NB4 (cell line): ENCODE results near the gene TMEM259.
A peak's percentile ranks its signal among the peaks of the same experiment; 100 is the strongest.

Experiments
- DNase-seq: peaks from one replicate; pipeline ENCODE4 v3.0.0; 2010; ENCODE audit warnings: low read depth
- H3K4me3 ChIP-seq: one replicate; pipeline ENCODE4 v1.5.1; 2011; ENCODE audit warnings: mild to moderate bottlenecking, low read depth, low read length, moderate library complexity
- MYC ChIP-seq: IDR thresholded peaks from 2 replicates; pipeline ENCODE4 v1.6.1; 2011; ENCODE audit warnings: low read depth, low read length
- POLR2A ChIP-seq: IDR thresholded peaks from 2 replicates; pipeline ENCODE4 v1.6.1; 2011; ENCODE audit warnings: mild to moderate bottlenecking; ENCODE audit not compliant: insufficient read length; ENCODE audit errors: extremely low read depth
- TF ChIP-seq, protein P1 (sequence below): IDR thresholded peaks from 2 replicates; pipeline ENCODE4 v1.6.1; 2011; ENCODE audit warnings: low read depth, low read length
- TF ChIP-seq, protein P2 (sequence below): IDR thresholded peaks from one replicate; pipeline ENCODE4 v1.5.1; 2012; ENCODE audit warnings: low read depth, low read length

TMEM259 gene

DNA sequence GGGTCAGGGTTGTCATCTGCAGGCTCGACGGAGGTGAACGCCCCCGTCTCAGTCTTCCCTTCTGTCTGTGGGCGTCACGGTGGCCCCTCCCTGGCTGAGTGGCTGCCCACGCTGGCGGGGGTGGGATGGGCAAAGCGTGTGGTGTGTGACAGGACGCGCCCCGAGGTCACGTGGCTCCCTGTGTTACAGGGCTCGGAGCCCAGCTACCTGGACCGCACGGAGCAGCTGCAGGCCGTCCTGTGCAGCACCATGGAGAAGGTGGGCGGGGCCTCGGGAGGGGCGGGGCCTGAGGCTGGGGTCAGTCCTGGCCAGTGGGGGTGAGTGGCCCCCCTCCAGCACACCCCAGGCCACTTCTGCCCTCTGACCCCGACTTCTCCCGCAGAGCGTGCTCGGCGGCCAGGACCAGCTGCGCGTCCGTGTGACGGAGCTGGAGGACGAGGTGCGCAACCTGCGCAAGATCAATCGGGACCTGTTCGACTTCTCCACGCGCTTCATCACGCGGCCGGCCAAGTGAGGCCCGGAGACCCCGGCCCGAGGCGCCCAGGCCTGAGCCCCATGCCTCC is 27.0 kb downstream of the TMEM259 start:
- DNase-seq, result no peak
- no peak overlapping the region for H3K4me3 ChIP-seq
- TF ChIP-seq, protein P1, sequence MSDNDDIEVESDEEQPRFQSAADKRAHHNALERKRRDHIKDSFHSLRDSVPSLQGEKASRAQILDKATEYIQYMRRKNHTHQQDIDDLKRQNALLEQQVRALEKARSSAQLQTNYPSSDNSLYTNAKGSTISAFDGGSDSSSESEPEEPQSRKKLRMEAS, result no peak
- TF ChIP-seq POLR2A, result no peak
- TF ChIP-seq, protein P2, sequence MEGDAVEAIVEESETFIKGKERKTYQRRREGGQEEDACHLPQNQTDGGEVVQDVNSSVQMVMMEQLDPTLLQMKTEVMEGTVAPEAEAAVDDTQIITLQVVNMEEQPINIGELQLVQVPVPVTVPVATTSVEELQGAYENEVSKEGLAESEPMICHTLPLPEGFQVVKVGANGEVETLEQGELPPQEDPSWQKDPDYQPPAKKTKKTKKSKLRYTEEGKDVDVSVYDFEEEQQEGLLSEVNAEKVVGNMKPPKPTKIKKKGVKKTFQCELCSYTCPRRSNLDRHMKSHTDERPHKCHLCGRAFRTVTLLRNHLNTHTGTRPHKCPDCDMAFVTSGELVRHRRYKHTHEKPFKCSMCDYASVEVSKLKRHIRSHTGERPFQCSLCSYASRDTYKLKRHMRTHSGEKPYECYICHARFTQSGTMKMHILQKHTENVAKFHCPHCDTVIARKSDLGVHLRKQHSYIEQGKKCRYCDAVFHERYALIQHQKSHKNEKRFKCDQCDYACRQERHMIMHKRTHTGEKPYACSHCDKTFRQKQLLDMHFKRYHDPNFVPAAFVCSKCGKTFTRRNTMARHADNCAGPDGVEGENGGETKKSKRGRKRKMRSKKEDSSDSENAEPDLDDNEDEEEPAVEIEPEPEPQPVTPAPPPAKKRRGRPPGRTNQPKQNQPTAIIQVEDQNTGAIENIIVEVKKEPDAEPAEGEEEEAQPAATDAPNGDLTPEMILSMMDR, result no peak
- no peak for TF ChIP-seq MYC

DNA sequence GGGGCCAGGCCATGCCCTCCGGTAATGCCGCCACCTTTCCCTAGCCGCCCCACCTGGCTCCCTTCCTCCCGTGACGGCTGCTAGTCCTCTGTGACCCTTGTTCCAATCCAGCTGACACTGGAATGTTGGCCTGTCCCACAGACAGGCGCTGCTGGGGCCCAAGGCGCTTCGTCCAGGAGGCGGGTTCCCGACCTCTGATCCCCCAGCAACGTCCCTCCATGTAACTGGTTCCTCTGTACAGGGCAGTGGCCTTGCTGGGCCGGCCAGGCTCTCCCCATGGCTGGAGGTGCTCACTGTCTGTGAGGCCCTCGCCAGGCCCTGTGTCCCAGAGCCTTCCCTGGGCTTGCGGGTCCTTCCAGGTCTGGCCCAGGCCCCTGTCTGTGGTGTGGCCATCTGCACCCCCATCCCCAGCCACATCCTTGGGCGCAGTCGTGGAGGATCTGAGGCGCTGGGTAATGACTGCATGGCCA is 27.5 kb downstream of the TMEM259 start:
- H3K4me3 ChIP-seq, result no peak overlapping the region
- no peak for TF ChIP-seq MYC
- TF ChIP-seq, protein P2, result no peak
- no peak for TF ChIP-seq POLR2A
- TF ChIP-seq, protein P1, result no peak
- DNase-seq, result no peak

DNA sequence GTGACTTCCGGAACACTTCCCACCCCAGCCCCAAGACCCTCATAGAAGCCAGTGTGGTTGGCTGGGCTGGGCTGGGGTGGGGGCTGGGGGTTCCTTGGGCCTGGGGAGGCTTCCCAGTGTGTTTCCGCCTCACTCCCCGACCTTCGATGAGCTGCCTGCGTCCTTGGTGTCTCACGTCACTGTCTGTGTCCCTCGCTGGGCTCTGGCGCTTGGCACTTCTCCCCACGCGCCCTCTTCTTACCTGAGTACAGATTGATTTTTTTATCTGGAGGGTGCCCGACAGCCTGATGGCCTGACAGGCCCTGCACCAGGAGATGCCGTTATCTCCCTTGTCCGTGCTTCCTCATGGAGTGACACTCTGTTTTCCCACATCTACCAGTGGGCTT is 28.3 kb downstream of the TMEM259 start:
- H3K4me3 ChIP-seq, result no peak overlapping the region
- no peak for DNase-seq
- TF ChIP-seq, protein P1, result no peak
- TF ChIP-seq, protein P2, result no peak
- TF ChIP-seq POLR2A, result no peak
- TF ChIP-seq MYC, result no peak

DNA sequence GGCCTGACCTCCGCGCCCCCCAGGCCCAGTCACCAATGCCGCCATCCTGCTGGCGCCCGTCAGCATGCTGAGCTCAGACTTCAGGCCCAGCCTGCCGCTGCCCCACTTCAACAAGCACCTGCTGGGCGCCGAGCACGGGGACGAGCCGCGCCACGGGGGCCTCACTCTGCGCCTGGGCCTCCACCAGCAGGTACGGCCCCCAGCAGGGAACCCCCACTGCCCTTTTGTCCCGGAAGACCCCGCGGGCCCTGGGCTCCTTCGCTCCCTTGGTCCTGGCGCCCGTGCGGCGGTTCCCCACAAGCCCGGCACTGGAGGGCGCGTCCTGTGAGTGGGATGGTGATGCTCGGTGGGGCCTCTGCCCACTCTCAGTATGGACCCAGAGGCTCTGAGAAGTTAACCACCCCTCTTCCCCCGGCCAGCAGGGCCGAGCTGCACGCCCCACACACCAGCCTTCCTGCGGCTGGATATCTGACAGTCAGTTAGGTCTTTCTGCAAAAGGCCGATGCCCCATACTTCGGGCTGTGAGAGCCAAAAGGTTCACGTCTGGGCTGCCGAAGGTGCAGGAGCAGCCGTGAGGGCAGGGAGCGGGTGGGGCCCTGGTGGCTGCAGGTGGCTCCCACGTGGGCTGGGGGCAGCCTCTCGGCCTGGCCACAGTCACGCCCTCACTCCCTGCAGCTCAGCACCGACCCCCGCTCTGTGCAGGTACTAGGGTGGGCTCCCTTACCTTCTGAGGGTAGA is 28.8 kb downstream of the TMEM259 start:
- no peak for DNase-seq
- TF ChIP-seq MYC, result no peak
- TF ChIP-seq, protein P1, result no peak
- no peak for TF ChIP-seq POLR2A
- H3K4me3 ChIP-seq, result no peak overlapping the region

DNA sequence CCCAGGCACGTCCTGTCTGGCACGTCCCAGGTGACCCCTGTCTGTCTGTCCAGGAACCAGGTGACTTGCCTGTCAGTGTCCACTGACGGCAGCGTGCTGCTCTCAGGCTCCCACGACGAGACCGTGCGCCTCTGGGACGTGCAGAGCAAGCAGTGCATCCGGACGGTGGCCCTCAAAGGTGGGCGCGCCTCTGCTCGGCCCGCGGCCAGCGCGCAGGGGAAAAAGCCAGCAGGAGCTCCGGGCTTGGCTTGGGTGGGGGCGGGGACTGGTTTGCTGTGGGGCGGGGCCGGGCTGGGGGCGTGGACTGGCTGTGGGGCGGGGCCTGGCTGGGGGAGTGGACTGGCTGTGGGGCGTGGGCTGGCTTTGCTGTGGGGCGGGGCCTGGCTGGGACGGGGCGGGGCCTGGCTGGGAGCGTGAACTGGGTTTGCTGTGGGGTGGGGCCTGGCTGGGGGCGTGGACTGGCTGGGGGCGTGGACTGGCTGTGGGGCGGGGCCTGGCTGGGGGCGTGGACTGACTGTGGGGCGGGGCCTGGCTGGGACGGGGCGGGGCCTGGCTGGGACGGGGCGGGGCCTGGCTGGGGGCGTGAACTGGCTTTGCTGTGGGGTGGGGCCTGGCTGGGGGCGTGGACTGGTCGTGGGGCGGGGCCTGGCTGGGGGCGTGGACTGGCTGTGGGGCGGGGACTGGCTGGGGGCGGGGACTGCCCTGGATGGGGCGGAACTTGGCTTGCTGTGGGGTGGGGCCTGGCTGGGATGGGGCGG is 29.6 kb downstream of the TMEM259 start:
- H3K4me3 ChIP-seq, result no peak overlapping the region
- TF ChIP-seq, protein P1, result no peak
- TF ChIP-seq MYC (no peak), POLR2A (no peak)
- TF ChIP-seq, protein P2, result no peak
- peak; percentile 41 for DNase-seq
